ENCODE measurements around the gene C9orf50.

DNA sequence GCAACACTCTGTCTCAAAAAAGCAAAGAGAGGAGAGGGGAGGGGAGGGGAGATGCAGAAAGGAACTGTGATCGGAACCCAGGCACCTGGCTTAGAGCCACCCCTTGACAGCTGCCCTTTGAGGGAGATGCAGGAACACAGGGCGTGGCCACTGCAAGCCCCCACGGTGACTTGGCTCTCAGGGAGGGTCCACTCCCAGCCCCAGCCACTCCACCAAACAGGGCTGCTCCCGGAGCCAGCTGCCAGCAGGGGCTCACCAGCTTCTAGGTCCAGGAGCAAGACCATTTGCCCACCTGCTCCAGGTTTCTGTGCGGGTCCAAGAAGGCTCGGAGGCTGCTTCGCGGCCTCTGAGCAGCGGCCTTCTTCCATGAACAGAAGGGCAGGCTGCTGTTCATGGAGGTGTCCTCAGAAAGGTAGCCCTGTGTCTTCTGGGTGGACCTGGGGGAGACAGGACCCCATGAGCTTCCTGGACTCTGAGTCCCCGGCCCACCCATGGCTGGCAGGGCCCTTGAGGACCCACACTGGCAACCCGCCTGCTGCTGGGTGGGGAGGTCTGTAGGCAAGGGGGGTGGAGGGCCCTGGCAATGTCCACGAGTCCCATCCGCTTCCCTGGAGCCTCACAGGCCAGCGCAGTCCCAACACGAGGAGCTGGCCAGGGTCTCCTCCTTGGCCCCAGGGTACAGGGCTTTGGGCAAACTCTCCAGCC lies 7.9 kb downstream of the C9orf50 start:
- TF ChIP-seq, protein P1, sequence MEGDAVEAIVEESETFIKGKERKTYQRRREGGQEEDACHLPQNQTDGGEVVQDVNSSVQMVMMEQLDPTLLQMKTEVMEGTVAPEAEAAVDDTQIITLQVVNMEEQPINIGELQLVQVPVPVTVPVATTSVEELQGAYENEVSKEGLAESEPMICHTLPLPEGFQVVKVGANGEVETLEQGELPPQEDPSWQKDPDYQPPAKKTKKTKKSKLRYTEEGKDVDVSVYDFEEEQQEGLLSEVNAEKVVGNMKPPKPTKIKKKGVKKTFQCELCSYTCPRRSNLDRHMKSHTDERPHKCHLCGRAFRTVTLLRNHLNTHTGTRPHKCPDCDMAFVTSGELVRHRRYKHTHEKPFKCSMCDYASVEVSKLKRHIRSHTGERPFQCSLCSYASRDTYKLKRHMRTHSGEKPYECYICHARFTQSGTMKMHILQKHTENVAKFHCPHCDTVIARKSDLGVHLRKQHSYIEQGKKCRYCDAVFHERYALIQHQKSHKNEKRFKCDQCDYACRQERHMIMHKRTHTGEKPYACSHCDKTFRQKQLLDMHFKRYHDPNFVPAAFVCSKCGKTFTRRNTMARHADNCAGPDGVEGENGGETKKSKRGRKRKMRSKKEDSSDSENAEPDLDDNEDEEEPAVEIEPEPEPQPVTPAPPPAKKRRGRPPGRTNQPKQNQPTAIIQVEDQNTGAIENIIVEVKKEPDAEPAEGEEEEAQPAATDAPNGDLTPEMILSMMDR (conservative IDR thresholded peaks at IDR 0.05), result no peak
- no peak for TF ChIP-seq ZFX (IDR thresholded peaks at IDR 0.05)

Measured in C4-2B (cell line).